H9 (cell line): ENCODE data around the gene KIF9. TPM values are rescaled to one million over a fixed set of nuclear protein-coding genes. Genes with fewer than 3 reads are reported as not detected.

ENCODE experiments used
- DNase-seq: peaks from one replicate; pipeline ENCODE4 v3.0.0-alpha.2; 2017
- H2AFZ ChIP-seq: one replicate; pipeline ENCODE4 v1.6.1; 2013; ENCODE audit warnings: mild to moderate bottlenecking, low read length, control low read depth, moderate library complexity
- H2AK5ac ChIP-seq: 2 replicates; pipeline ENCODE4 v1.6.1; 2013; ENCODE audit warnings: low read length, control low read depth, mixed read lengths; ENCODE audit not compliant: insufficient read length
- H2BK120ac ChIP-seq: one replicate; pipeline ENCODE4 v1.6.1; 2013; ENCODE audit warnings: low read depth, mild to moderate bottlenecking, low read length, control low read depth, inconsistent platforms; ENCODE audit not compliant: poor library complexity, severe bottlenecking
- H2BK12ac ChIP-seq: 2 replicates; pipeline ENCODE4 v1.6.1; 2013; ENCODE audit warnings: low read length, control low read depth, mixed read lengths, low read depth; ENCODE audit not compliant: insufficient read length
- H2BK15ac ChIP-seq: 2 replicates; pipeline ENCODE4 v1.6.1; 2013; ENCODE audit warnings: low read depth, low read length, control low read depth
- H2BK20ac ChIP-seq: one replicate; pipeline ENCODE4 v1.6.1; 2013; ENCODE audit warnings: low read depth, mild to moderate bottlenecking, low read length, control low read depth, inconsistent platforms; ENCODE audit not compliant: poor library complexity, severe bottlenecking
- H2BK5ac ChIP-seq: 2 replicates; pipeline ENCODE4 v1.6.1; 2013; ENCODE audit warnings: low read length, control low read depth, mixed read lengths; ENCODE audit not compliant: insufficient read length
- H3K14ac ChIP-seq: 2 replicates; pipeline ENCODE4 v1.6.1; 2013; ENCODE audit warnings: low read length, control low read depth; ENCODE audit not compliant: insufficient read depth
- H3K18ac ChIP-seq: 2 replicates; pipeline ENCODE4 v1.6.1; 2013; ENCODE audit warnings: low read depth, mild to moderate bottlenecking, mixed read lengths, low read length, control low read depth; ENCODE audit not compliant: insufficient read length
- H3K23ac ChIP-seq: 2 replicates; pipeline ENCODE4 v1.6.1; 2013; ENCODE audit warnings: low read length, control low read depth, mixed read lengths, low read depth; ENCODE audit not compliant: insufficient read length
- H3K23me2 ChIP-seq: 2 replicates; pipeline ENCODE4 v1.6.1; 2013; ENCODE audit warnings: low read depth, mild to moderate bottlenecking, mixed read lengths, low read length, control low read depth; ENCODE audit not compliant: insufficient read length, poor library complexity, severe bottlenecking
- H3K27ac ChIP-seq: 2 replicates; pipeline ENCODE4 v1.5.1; 2013; ENCODE audit warnings: low read length, control low read depth, mixed read lengths, low read depth; ENCODE audit not compliant: insufficient read length
- H3K27me3 ChIP-seq: 2 replicates; pipeline ENCODE4 v1.6.1; 2013; ENCODE audit warnings: low read length, control low read depth, inconsistent platforms; ENCODE audit not compliant: insufficient read depth
- H3K4ac ChIP-seq: 2 replicates; pipeline ENCODE4 v1.6.1; 2013; ENCODE audit warnings: low read depth, mild to moderate bottlenecking, control low read depth, inconsistent platforms, low read length, moderate library complexity
- H3K4me1 ChIP-seq: 2 replicates; pipeline ENCODE4 v1.6.1; 2013; ENCODE audit warnings: low read length, control low read depth, inconsistent platforms; ENCODE audit not compliant: insufficient read depth
- H3K4me2 ChIP-seq: 2 replicates; pipeline ENCODE4 v1.6.1; 2013; ENCODE audit warnings: low read length, control low read depth, mixed read lengths; ENCODE audit not compliant: insufficient read length, insufficient read depth
- H3K56ac ChIP-seq: 2 replicates; pipeline ENCODE4 v1.6.1; 2013; ENCODE audit warnings: low read depth, mild to moderate bottlenecking, mixed read lengths, low read length, control low read depth; ENCODE audit not compliant: insufficient read length
- H3K79me1 ChIP-seq: 2 replicates; pipeline ENCODE4 v1.6.1; 2013; ENCODE audit warnings: low read depth, mild to moderate bottlenecking, moderate library complexity, low read length, control low read depth, inconsistent platforms; ENCODE audit not compliant: insufficient read depth, poor library complexity, severe bottlenecking
- H3K79me2 ChIP-seq: 2 replicates; pipeline ENCODE4 v1.6.1; 2013; ENCODE audit warnings: low read length, control low read depth, inconsistent platforms; ENCODE audit not compliant: insufficient read depth
- H3K9ac ChIP-seq: 2 replicates; pipeline ENCODE4 v1.6.1; 2013; ENCODE audit warnings: low read length, control low read depth, mixed read lengths; ENCODE audit not compliant: insufficient read length; ENCODE audit errors: extremely low read depth
- H3K9me3 ChIP-seq: one replicate; pipeline ENCODE4 v1.6.1; 2013; ENCODE audit warnings: low read depth, low read length, inconsistent platforms; ENCODE audit not compliant: control insufficient read depth
- H3T11ph ChIP-seq: one replicate; pipeline ENCODE4 v1.6.1; 2013; ENCODE audit warnings: mild to moderate bottlenecking, low read length, control low read depth, inconsistent platforms
- H4K20me1 ChIP-seq: one replicate; pipeline ENCODE4 v1.6.1; 2013; ENCODE audit not compliant: control insufficient read depth, insufficient read length, insufficient read depth
- H4K5ac ChIP-seq: 2 replicates; pipeline ENCODE4 v1.6.1; 2013; ENCODE audit warnings: low read depth, mild to moderate bottlenecking, mixed read lengths, low read length, control low read depth; ENCODE audit not compliant: insufficient read length
- H4K8ac ChIP-seq: replicated peaks from 2 replicates; pipeline ENCODE4 v1.6.1; 2013; ENCODE audit warnings: low read length, control low read depth, mixed read lengths, low read depth; ENCODE audit not compliant: insufficient read length
- H4K91ac ChIP-seq: 2 replicates; pipeline ENCODE4 v1.6.1; 2013; ENCODE audit warnings: low read depth, mild to moderate bottlenecking, moderate library complexity, mixed read lengths, low read length, control low read depth; ENCODE audit not compliant: insufficient read length
- H3K27ac Mint-ChIP-seq, 3 experiments: 2 replicates in 2 of 3; 3 replicates in 1 of 3; pipeline ENCODE4 v1.8.0; 2020 to 2021; ENCODE audit warnings: mixed read lengths in 3 of 3, mild to moderate bottlenecking in 1 of 3, moderate library complexity in 1 of 3
- H3K27me3 Mint-ChIP-seq: 2 replicates; pipeline ENCODE4 v1.8.0; 2021; ENCODE audit warnings: low read depth, mild to moderate bottlenecking, moderate library complexity, mixed read lengths
- H3K36me3 Mint-ChIP-seq, 3 experiments: 2 replicates in 2 of 3; 3 replicates in 1 of 3; pipeline ENCODE4 v1.8.0; 2020 to 2021; ENCODE audit warnings: low read depth in 3 of 3, mixed read lengths in 3 of 3; ENCODE audit not compliant: insufficient read depth in 1 of 3
- H3K4me1 Mint-ChIP-seq, 2 experiments: 2 replicates each; pipeline ENCODE4 v1.8.0; 2020; ENCODE audit warnings: mixed read lengths in 2 of 2
- H3K4me3 Mint-ChIP-seq, 2 experiments: 2 replicates in 1 of 2; 3 replicates in 1 of 2; pipeline ENCODE4 v1.8.0; 2020 to 2021; ENCODE audit warnings: mild to moderate bottlenecking in 2 of 2, mixed read lengths in 2 of 2, moderate library complexity in 1 of 2
- H3K9me3 Mint-ChIP-seq, 2 experiments: 2 replicates in 1 of 2; 3 replicates in 1 of 2; pipeline ENCODE4 v1.8.0; 2020; ENCODE audit warnings: mild to moderate bottlenecking in 2 of 2, mixed read lengths in 2 of 2, moderate library complexity in 1 of 2
- CTCF ChIP-seq: fragments of 200-600 bp; sonication (generic); conservative IDR thresholded peaks from 3 replicates; pipeline ENCODE4 v1.8.0; 2021; ENCODE audit warnings: antibody characterized with exemption, mild to moderate bottlenecking
- WGBS: extraction: QIAGEN DNeasy Blood & Tissue Kit; methylation state at CpG from one replicate; pipeline ENCODE4 v1.1.7; 2013; ENCODE audit warnings: missing lambda C conversion rate, low lambda C conversion rate, mixed read lengths; ENCODE audit not compliant: insufficient read length; ENCODE audit errors: extremely low coverage; 5-methylcytosine and 5-hydroxymethylcytosine counted together
- total RNA-seq: library from RNA; stranded (reverse); gene quantifications from 2 replicates; pipeline ENCODE4 v1.2.1, GENCODE V29; 2021

The KIF9 gene
- total RNA-seq, 1 experiment from 2014 or later = 8.4 TPM

- Histone ChIP-seq H3K23me2 (no peaks in the 10 kb centered on the region), H2BK5ac (no peak overlapping the region), H3K9ac (no peak overlapping the region), H3K4ac (no peak overlapping the region), H4K5ac (no peak overlapping the region), H2BK120ac (no peak overlapping the region), H3K4me1 (no peaks in the 10 kb centered on the region), H3K27ac (no peak overlapping the region), H3K27me3 (no peaks in the 10 kb centered on the region), H2BK15ac (no peak overlapping the region), H2AK5ac (no peak overlapping the region), H2AFZ (no peak overlapping the region), H4K8ac (no peak overlapping the region), H3K79me2 (no peaks in the 10 kb centered on the region), H3K56ac (no peak overlapping the region), H4K91ac (no peak overlapping the region), H3K14ac (no peak overlapping the region), H3T11ph (no peak overlapping the region), H2BK20ac (no peak overlapping the region), H3K9me3 (no peaks in the 10 kb centered on the region), H3K4me2 (no peak overlapping the region), H4K20me1 (no peaks in the 10 kb centered on the region), H3K79me1 (peaks cover 2% of the 10 kb centered on the region), H2BK12ac (no peak overlapping the region), H3K18ac (no peak overlapping the region), H3K23ac (no peak overlapping the region)
- Mint-ChIP-seq H3K4me3 (no peak overlapping the region), H3K9me3 (no peaks in the 10 kb centered on the region), H3K27me3 (no peaks in the 10 kb centered on the region), H3K4me1 (peaks cover 1 to 5% of the 10 kb centered on the region in 2 experiments), H3K27ac (no peak overlapping the region), H3K36me3 (peaks cover 19 to 46% (median 40%) of the 10 kb centered on the region in 3 experiments)
- DNase-seq = no peak
- WGBS = no CpG with 5 or more reads among the region's 2 CpGs
- TF ChIP-seq CTCF = no peak
These were observed 37.4 kb upstream of the KIF9 start for GRCh38 chr3:47319956-47320355.
